Panc1 (cell line): ENCODE measurements around the gene UBP1.

Source experiments
- CTCF ChIP-seq: fragments of 450-650 bp; IDR thresholded peaks from 2 replicates; pipeline ENCODE4 v1.5.1; 2017; ENCODE audit warnings: mild to moderate bottlenecking
- POLR2AphosphoS5 ChIP-seq: IDR thresholded peaks from 2 replicates; pipeline ENCODE4 v1.6.1; 2012; ENCODE audit warnings: mild to moderate bottlenecking, low read depth, low read length, moderate library complexity
- REST ChIP-seq, 2 experiments: IDR thresholded peaks; 2 replicates each; pipeline ENCODE4 v1.6.1; 2011 to 2012; ENCODE audit warnings: low read depth in 2 of 2, control low read depth in 1 of 2, low read length in 1 of 2, mild to moderate bottlenecking in 1 of 2, moderate library complexity in 1 of 2; ENCODE audit not compliant: insufficient read depth in 1 of 2
- TCF7L2 ChIP-seq: IDR thresholded peaks from 2 replicates; pipeline ENCODE4 v1.6.1; 2011; ENCODE audit warnings: mild to moderate bottlenecking, low read depth, low read length, inconsistent platforms

GRCh38 chr3:33488683-33489082, 48.5 kb upstream of the UBP1 start:
- TF ChIP-seq CTCF = no peak
- TF ChIP-seq POLR2AphosphoS5 = no peak
- no peak for TF ChIP-seq REST (IDR thresholded peaks at IDR 0.05; ENCODE audit: insufficient read depth in 1 of 2, low read depth in 2 of 2, low read length in 1 of 2)
- TF ChIP-seq TCF7L2 = no peak
